ENCODE results near the gene ZBTB3.

DNA sequence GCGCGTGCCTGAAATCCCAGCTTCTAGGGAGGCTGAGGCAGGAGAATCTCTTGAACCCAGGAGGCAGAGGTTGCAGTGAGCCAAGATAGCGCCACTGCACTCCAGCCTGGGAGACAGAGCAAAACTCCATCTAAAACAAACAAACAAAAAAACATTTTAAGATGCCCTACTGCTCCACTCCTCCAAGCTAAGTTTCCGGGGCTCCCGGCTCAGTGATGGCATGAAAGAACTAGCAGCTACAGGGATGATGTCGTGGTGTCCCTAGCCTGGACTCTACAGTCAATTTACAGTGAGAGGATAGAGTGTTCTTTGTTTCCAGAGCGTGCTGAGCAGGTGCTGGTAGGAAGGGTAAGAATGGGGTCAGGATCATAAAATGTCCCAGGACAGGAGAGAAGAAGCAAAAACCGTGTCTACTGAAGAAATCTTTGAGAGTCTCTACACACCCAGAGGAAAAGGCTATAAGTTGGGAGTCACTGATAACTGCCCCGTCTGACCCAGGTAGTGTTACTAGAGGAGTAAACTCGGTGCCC is 1.2 kb upstream of the ZBTB3 start:
- TF ChIP-seq, protein P1, sequence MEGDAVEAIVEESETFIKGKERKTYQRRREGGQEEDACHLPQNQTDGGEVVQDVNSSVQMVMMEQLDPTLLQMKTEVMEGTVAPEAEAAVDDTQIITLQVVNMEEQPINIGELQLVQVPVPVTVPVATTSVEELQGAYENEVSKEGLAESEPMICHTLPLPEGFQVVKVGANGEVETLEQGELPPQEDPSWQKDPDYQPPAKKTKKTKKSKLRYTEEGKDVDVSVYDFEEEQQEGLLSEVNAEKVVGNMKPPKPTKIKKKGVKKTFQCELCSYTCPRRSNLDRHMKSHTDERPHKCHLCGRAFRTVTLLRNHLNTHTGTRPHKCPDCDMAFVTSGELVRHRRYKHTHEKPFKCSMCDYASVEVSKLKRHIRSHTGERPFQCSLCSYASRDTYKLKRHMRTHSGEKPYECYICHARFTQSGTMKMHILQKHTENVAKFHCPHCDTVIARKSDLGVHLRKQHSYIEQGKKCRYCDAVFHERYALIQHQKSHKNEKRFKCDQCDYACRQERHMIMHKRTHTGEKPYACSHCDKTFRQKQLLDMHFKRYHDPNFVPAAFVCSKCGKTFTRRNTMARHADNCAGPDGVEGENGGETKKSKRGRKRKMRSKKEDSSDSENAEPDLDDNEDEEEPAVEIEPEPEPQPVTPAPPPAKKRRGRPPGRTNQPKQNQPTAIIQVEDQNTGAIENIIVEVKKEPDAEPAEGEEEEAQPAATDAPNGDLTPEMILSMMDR (IDR thresholded peaks at IDR 0.05) = no peak
- TF ChIP-seq POLR2A (IDR thresholded peaks at IDR 0.05) = no peak
